H1 (cell line): Measurements from ENCODE around the gene CASP9. TPM values are rescaled to one million over a fixed set of nuclear protein-coding genes. Genes with fewer than 3 reads are reported as not detected.

Source experiments
- CTCF ChIA-PET: fragments of 300-600 bp; sonication (Branson Sonifier 250); formaldehyde crosslinking; loops from one replicate; lab custom pipeline; 2021; ENCODE audit not compliant: partially characterized antibody; lab: Charles Lee
- POLR2A ChIA-PET: fragments of 300-600 bp; sonication (Branson Sonifier 250); formaldehyde crosslinking; loops from one replicate; lab custom pipeline; 2021; ENCODE audit warnings: inconsistent platforms; ENCODE audit not compliant: partially characterized antibody; lab: Charles Lee
- DNase-seq, 2 experiments: peaks; one replicate each; pipeline versions ENCODE4 v3.0.0 to v3.0.0-alpha.2; 2010 to 2022; ENCODE audit warnings: low spot score in 2 of 2, low read depth in 1 of 2, mixed read lengths in 1 of 2
- FAIRE-seq: peaks from 2 replicates; lab custom pipeline; 2011; peaks lifted over from hg19 to GRCh38; lab: Jason Lieb, UNC
- H2AFZ ChIP-seq: 2 replicates; pipeline ENCODE4 v1.8.1; 2012; ENCODE audit warnings: low read length, inconsistent platforms
- H2AK5ac ChIP-seq: 2 replicates; pipeline ENCODE4 v1.6.1; 2013; ENCODE audit warnings: low read depth, low read length
- H2BK120ac ChIP-seq: replicated peaks from 2 replicates; pipeline ENCODE3; 2013; ENCODE audit warnings: low read depth, low read length, inconsistent platforms
- H2BK12ac ChIP-seq: 2 replicates; pipeline ENCODE4 v1.6.1; 2013; ENCODE audit warnings: low read depth, low read length
- H2BK15ac ChIP-seq: 2 replicates; pipeline ENCODE4 v1.6.1; 2013; ENCODE audit warnings: low read length
- H2BK20ac ChIP-seq: 2 replicates; pipeline ENCODE4 v1.6.1; 2013; ENCODE audit warnings: low read length
- H2BK5ac ChIP-seq: 2 replicates; pipeline ENCODE4 v1.6.1; 2013; ENCODE audit warnings: low read depth, low read length
- H3K14ac ChIP-seq: 2 replicates; pipeline ENCODE4 v1.6.1; 2013; ENCODE audit warnings: inconsistent platforms; ENCODE audit not compliant: insufficient read length
- H3K18ac ChIP-seq: 2 replicates; pipeline ENCODE4 v1.6.1; 2013; ENCODE audit warnings: low read length; ENCODE audit errors: extremely low read depth
- H3K23ac ChIP-seq: 2 replicates; pipeline ENCODE4 v1.6.1; 2013; ENCODE audit warnings: inconsistent platforms; ENCODE audit not compliant: insufficient read length
- H3K23me2 ChIP-seq: 2 replicates; pipeline ENCODE4 v1.6.1; 2013; ENCODE audit warnings: low read depth, low read length
- H3K27ac ChIP-seq: 2 replicates; pipeline ENCODE4 v1.6.1; 2011; ENCODE audit warnings: low read depth, low read length, inconsistent platforms
- H3K27me3 ChIP-seq, 4 experiments: replicated peaks in 1 of 4; 1 replicate in 1 of 4; 2 replicates in 3 of 4; pipeline versions ENCODE4 v1.6.1 to v1.8.1; 2011 to 2013; ENCODE audit warnings: low read length in 3 of 4, mild to moderate bottlenecking in 3 of 4, inconsistent platforms in 2 of 4, mixed read lengths in 2 of 4, moderate library complexity in 1 of 4; ENCODE audit not compliant: control insufficient read depth in 3 of 4, insufficient read depth in 3 of 4; ENCODE audit errors: extremely low read depth in 1 of 4
- H3K36me3 ChIP-seq, 4 experiments: 2 replicates each; pipeline versions ENCODE4 v1.6.1 to v1.8.1; 2011 to 2013; ENCODE audit warnings: mild to moderate bottlenecking in 4 of 4, low read length in 3 of 4, moderate library complexity in 2 of 4, control low read depth in 1 of 4, inconsistent platforms in 1 of 4; ENCODE audit not compliant: insufficient read depth in 4 of 4, control insufficient read depth in 2 of 4
- H3K4ac ChIP-seq: replicated peaks from 2 replicates; pipeline ENCODE3; 2013; ENCODE audit warnings: low read length, low read depth, mixed read lengths, inconsistent platforms; ENCODE audit not compliant: insufficient read length
- H3K4me1 ChIP-seq, 4 experiments: replicated peaks in 1 of 4; 1 replicate in 1 of 4; 2 replicates in 3 of 4; pipeline versions ENCODE4 v1.6.1 to v1.8.1; 2011 to 2013; ENCODE audit warnings: low read length in 3 of 4, inconsistent platforms in 2 of 4, mixed read lengths in 1 of 4; ENCODE audit not compliant: insufficient read depth in 4 of 4, control insufficient read depth in 3 of 4
- H3K4me2 ChIP-seq, 2 experiments: 2 replicates each; pipeline versions ENCODE4 v1.6.1 to v1.8.1; 2011 to 2013; ENCODE audit warnings: low read depth in 2 of 2, low read length in 2 of 2, control low read depth in 1 of 2, inconsistent platforms in 1 of 2, mild to moderate bottlenecking in 1 of 2; ENCODE audit not compliant: insufficient read depth in 1 of 2
- H3K4me3 ChIP-seq, 4 experiments: fragments of 200-600, 300-600 bp in 1 of 4; sonication (generic), shearing (Covaris generic), sonication (Bioruptor Twin) in 1 of 4; 2 replicates each; pipeline versions ENCODE4 v1.5.1 to v1.8.1; 2011 to 2016; ENCODE audit warnings: low read length in 4 of 4, low read depth in 3 of 4, control low read depth in 2 of 4, inconsistent platforms in 2 of 4, mild to moderate bottlenecking in 2 of 4, mixed read lengths in 1 of 4, moderate library complexity in 1 of 4; ENCODE audit not compliant: insufficient read depth in 2 of 4; ENCODE audit errors: extremely low read depth in 1 of 4
- H3K56ac ChIP-seq: replicated peaks from 2 replicates; pipeline ENCODE3; 2013; ENCODE audit warnings: low read depth, mild to moderate bottlenecking, mixed read lengths, low read length, inconsistent platforms; ENCODE audit not compliant: insufficient read length
- H3K79me1 ChIP-seq: 2 replicates; pipeline ENCODE4 v1.6.1; 2013; ENCODE audit warnings: low read depth, low read length, control low read depth
- H3K79me2 ChIP-seq, 2 experiments: 2 replicates each; pipeline versions ENCODE4 v1.6.1 to v1.8.1; 2012 to 2013; ENCODE audit warnings: low read length in 2 of 2, mild to moderate bottlenecking in 2 of 2, inconsistent platforms in 1 of 2; ENCODE audit not compliant: insufficient read depth in 2 of 2, control insufficient read depth in 1 of 2
- H3K9ac ChIP-seq, 4 experiments: replicated peaks in 1 of 4; 1 replicate in 1 of 4; 2 replicates in 3 of 4; pipeline versions ENCODE4 v1.6.1 to v1.8.1; 2011 to 2013; ENCODE audit warnings: low read depth in 3 of 4, low read length in 3 of 4, control low read depth in 2 of 4, mild to moderate bottlenecking in 2 of 4, moderate library complexity in 2 of 4, inconsistent platforms in 1 of 4; ENCODE audit errors: extremely low read depth in 1 of 4
- H3K9me3 ChIP-seq, 2 experiments: 2 replicates each; pipeline versions ENCODE4 v1.6.1 to v1.8.1; 2012 to 2013; ENCODE audit warnings: mild to moderate bottlenecking in 2 of 2, moderate library complexity in 2 of 2, control low read depth in 1 of 2, inconsistent platforms in 1 of 2, low read depth in 1 of 2, low read length in 1 of 2, mixed read lengths in 1 of 2; ENCODE audit not compliant: insufficient read depth in 2 of 2
- H4K20me1 ChIP-seq, 2 experiments: replicated peaks in 1 of 2; 2 replicates each; pipeline versions ENCODE3 to v1.8.1; 2011 to 2013; ENCODE audit warnings: inconsistent platforms in 2 of 2, low read length in 2 of 2, mild to moderate bottlenecking in 1 of 2; ENCODE audit not compliant: insufficient read depth in 2 of 2, control insufficient read depth in 1 of 2
- H4K5ac ChIP-seq: 2 replicates; pipeline ENCODE4 v1.6.1; 2013; ENCODE audit warnings: low read length, low read depth, mixed read lengths, inconsistent platforms; ENCODE audit not compliant: insufficient read length
- H4K8ac ChIP-seq: 2 replicates; pipeline ENCODE4 v1.8.0; 2013; ENCODE audit warnings: mild to moderate bottlenecking, moderate library complexity, low read length, inconsistent platforms; ENCODE audit not compliant: insufficient read depth; ENCODE audit errors: extremely low read depth
- H4K91ac ChIP-seq: replicated peaks from 2 replicates; pipeline ENCODE3; 2013; ENCODE audit warnings: low read length, mixed read lengths, inconsistent platforms; ENCODE audit not compliant: insufficient read length
- CREB1 ChIP-seq: IDR thresholded peaks from 2 replicates; pipeline ENCODE4 v1.6.1; 2012; ENCODE audit warnings: inconsistent platforms
- WGBS, 2 experiments: shearing (Covaris generic) in 1 of 2; methylation state at CpG; one replicate each; pipeline versions ENCODE4 v1.1.6 to v1.1.7; 2013 to 2015; ENCODE audit warnings: low lambda C conversion rate in 2 of 2, mixed read lengths in 2 of 2, inconsistent platforms in 1 of 2, low coverage in 1 of 2, missing lambda C conversion rate in 1 of 2; ENCODE audit not compliant: insufficient replicate concordance in 2 of 2, insufficient coverage in 1 of 2, insufficient read length in 1 of 2; ENCODE audit errors: extremely low coverage in 1 of 2, missing lambda C conversion rate in 1 of 2; 5-methylcytosine and 5-hydroxymethylcytosine counted together
- polyA plus RNA-seq, 7 experiments: library from polyadenylated mRNA; depleted of rRNA in 3 of 7; stranded (reverse) in 5 of 7; unstranded in 2 of 7; fragments of >200 nt in 5 of 7; fragments of 200-250 nt in 2 of 7; gene quantifications; 1 replicate in 5 of 7; 2 replicates in 1 of 7; 4 replicates in 1 of 7; pipeline versions ENCODE4 v1.2.1 to v1.2.3, GENCODE V29; 2011 to 2013; ENCODE audit warnings: missing spikeins in 2 of 7, mixed read lengths in 2 of 7
- total RNA-seq: library from RNA; stranded (reverse); fragmentation: NEBNext Ultra II Directional; extraction: Animal tissue kit (Norgen Biotek cat#: 25700); gene quantifications from 2 replicates; pipeline ENCODE4 v1.2.1, GENCODE V29; 2021

CASP9 gene
- total and polyA plus RNA-seq, 2 of the 8 experiments (the other 6 are each of a cell fraction or from before 2014, with no cell fraction given), result 14.8 to 36.3 TPM

GRCh38 chr1:15570861-15571260 lies 46.8 kb upstream of the CASP9 start:
- H4K5ac ChIP-seq, result no peak overlapping the region
- no peak for TF ChIP-seq CREB1
- TF ChIP-seq, all 59 proteins: peak for 0
- H2BK120ac ChIP-seq, result no peak overlapping the region
- peaks cover 0 to 2% of the 10 kb centered on the region in 2 experiments for H4K20me1 ChIP-seq
- no peak overlapping the region for H2BK12ac ChIP-seq
- H4K8ac ChIP-seq, result no peak overlapping the region
- H2BK20ac ChIP-seq, result no peak overlapping the region
- H3K4me3 ChIP-seq, result no peak overlapping the region
- peaks cover 12 to 43% (median 27%) of the 10 kb centered on the region in 4 experiments for H3K36me3 ChIP-seq
- DNase-seq (no peak), FAIRE-seq (no peak)
- H3K4ac ChIP-seq, result no peak overlapping the region
- no peak overlapping the region for H2BK15ac ChIP-seq
- H3K27me3 ChIP-seq, result no peaks in the 10 kb centered on the region
- H3K79me1 ChIP-seq, result no peaks in the 10 kb centered on the region
- POLR2A ChIA-PET, result interaction anchor here (0.8 to 4.3 kb wide), 2 partner anchors 10 to 30 kb away, joined by 3 to 23 read pairs; no protein-coding TSS in a partner anchor
- no peak overlapping the region for H3K23ac ChIP-seq
- no peak overlapping the region for H3K14ac ChIP-seq
- H3K23me2 ChIP-seq, result no peaks in the 10 kb centered on the region
- WGBS, 2 experiments, result 92% methylated on average over 1 of the region's 1 CpG; no CpG with 5 or more reads in 1 of the 2 experiments
- no peak overlapping the region for H3K4me2 ChIP-seq
- H3K18ac ChIP-seq, result no peak overlapping the region
- CTCF ChIA-PET, result interaction anchor here (0.6 kb wide), 1 partner anchor 65 kb away, joined by 3 read pairs; no protein-coding TSS in a partner anchor
- H3K79me2 ChIP-seq, result no peaks in the 10 kb centered on the region
- no peak overlapping the region for H2AFZ ChIP-seq
- H3K4me1 ChIP-seq, result no peaks in the 10 kb centered on the region
- no peak overlapping the region for H2AK5ac ChIP-seq
- no peaks in the 10 kb centered on the region for H3K9me3 ChIP-seq
- no peak overlapping the region for H3K27ac ChIP-seq
- H3K9ac ChIP-seq, result no peak overlapping the region
- no peak overlapping the region for H4K91ac ChIP-seq
- H2BK5ac ChIP-seq, result no peak overlapping the region
- H3K56ac ChIP-seq, result no peak overlapping the region
